ENCODE measurements around the gene BATF3. TPM values are rescaled to one million over a fixed set of nuclear protein-coding genes. Genes with fewer than 3 reads are reported as not detected.

BATF3 gene
- total RNA-seq, 1 experiment from 2014 or later = 2.1 TPM

DNA sequence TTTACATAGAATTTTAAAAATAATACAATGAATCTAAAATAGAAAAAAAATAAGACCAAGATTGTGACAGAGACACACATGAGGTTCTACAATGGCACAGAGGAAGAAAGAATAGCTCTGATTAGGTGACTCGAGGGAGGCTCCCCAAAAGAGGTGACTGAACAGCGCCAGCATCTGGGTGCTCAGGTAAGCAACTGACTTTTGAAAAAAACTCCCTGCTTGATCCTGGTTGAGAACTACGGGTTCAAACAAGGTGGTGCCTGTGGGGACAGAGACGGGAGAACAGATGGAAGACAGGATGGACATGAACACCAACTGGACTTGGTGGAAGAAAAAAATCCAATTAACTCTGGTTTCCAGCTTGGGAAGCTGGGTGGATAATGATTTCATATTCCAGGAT is 22.5 kb downstream of the BATF3 start:
- Histone ChIP-seq H3K9ac (ENCODE audit: extremely low read depth, insufficient read length, low read length) (no peak overlapping the region), H2AK5ac (ENCODE audit: insufficient read length, low read length) (no peak overlapping the region), H4K20me1 (ENCODE audit: control insufficient read depth, insufficient read depth, insufficient read length) (no peaks in the 10 kb centered on the region), H2BK20ac (ENCODE audit: low read depth, low read length, poor library complexity, severe bottlenecking) (no peak overlapping the region), H3K27me3 (ENCODE audit: insufficient read depth, low read length) (no peaks in the 10 kb centered on the region), H2BK15ac (ENCODE audit: low read depth, low read length) (no peak overlapping the region), H2BK120ac (ENCODE audit: low read depth, low read length, poor library complexity, severe bottlenecking) (no peak overlapping the region), H3T11ph (ENCODE audit: low read length) (no peak overlapping the region), H3K4me2 (ENCODE audit: insufficient read depth, insufficient read length, low read length) (no peak overlapping the region), H3K27ac (ENCODE audit: insufficient read length, low read depth, low read length) (no peak overlapping the region), H3K23me2 (ENCODE audit: insufficient read length, low read depth, low read length, poor library complexity, severe bottlenecking) (no peaks in the 10 kb centered on the region), H3K9me3 (ENCODE audit: control insufficient read depth, low read depth, low read length) (no peaks in the 10 kb centered on the region), H3K14ac (ENCODE audit: insufficient read depth, low read length) (no peak overlapping the region), H3K79me2 (ENCODE audit: insufficient read depth, low read length) (no peaks in the 10 kb centered on the region), H3K23ac (ENCODE audit: insufficient read length, low read depth, low read length) (no peak overlapping the region), H4K8ac (replicated peaks; ENCODE audit: insufficient read length, low read depth, low read length) (no peak overlapping the region), H4K5ac (ENCODE audit: insufficient read length, low read depth, low read length) (no peak overlapping the region), H3K56ac (ENCODE audit: insufficient read length, low read depth, low read length) (no peak overlapping the region), H4K91ac (ENCODE audit: insufficient read length, low read depth, low read length) (no peak overlapping the region), H2AFZ (ENCODE audit: low read length) (no peak overlapping the region), H3K18ac (ENCODE audit: insufficient read length, low read depth, low read length) (no peak overlapping the region), H2BK5ac (ENCODE audit: insufficient read length, low read length) (no peak overlapping the region), H3K4me1 (ENCODE audit: insufficient read depth, low read length) (peaks cover 3% of the 10 kb centered on the region; the same call in 1 of the 2 replicates), H3K4ac (ENCODE audit: low read depth, low read length) (no peak overlapping the region), H2BK12ac (ENCODE audit: insufficient read length, low read depth, low read length) (no peak overlapping the region), H3K79me1 (ENCODE audit: insufficient read depth, low read depth, low read length, poor library complexity, severe bottlenecking) (no peaks in the 10 kb centered on the region)
- Mint-ChIP-seq H3K4me1 (peaks cover 8% of the 10 kb centered on the region in 2 experiments), H3K36me3 (ENCODE audit: insufficient read depth in 1 of 3, low read depth in 3 of 3) (no peaks in the 10 kb centered on the region), H3K4me3 (no peak overlapping the region), H3K27ac (no peak overlapping the region), H3K9me3 (no peaks in the 10 kb centered on the region; a peak in 1 of 5 replicates), H3K27me3 (ENCODE audit: low read depth) (peaks cover 2% of the 10 kb centered on the region; the same call in 1 of the 2 replicates)
- no peak for DNase-seq
- TF ChIP-seq, protein P1, sequence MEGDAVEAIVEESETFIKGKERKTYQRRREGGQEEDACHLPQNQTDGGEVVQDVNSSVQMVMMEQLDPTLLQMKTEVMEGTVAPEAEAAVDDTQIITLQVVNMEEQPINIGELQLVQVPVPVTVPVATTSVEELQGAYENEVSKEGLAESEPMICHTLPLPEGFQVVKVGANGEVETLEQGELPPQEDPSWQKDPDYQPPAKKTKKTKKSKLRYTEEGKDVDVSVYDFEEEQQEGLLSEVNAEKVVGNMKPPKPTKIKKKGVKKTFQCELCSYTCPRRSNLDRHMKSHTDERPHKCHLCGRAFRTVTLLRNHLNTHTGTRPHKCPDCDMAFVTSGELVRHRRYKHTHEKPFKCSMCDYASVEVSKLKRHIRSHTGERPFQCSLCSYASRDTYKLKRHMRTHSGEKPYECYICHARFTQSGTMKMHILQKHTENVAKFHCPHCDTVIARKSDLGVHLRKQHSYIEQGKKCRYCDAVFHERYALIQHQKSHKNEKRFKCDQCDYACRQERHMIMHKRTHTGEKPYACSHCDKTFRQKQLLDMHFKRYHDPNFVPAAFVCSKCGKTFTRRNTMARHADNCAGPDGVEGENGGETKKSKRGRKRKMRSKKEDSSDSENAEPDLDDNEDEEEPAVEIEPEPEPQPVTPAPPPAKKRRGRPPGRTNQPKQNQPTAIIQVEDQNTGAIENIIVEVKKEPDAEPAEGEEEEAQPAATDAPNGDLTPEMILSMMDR (conservative IDR thresholded peaks at IDR 0.05) = no peak
- WGBS (ENCODE audit: extremely low coverage, insufficient read length, low lambda C conversion rate) = no CpG with 5 or more reads among the region's 4 CpGs
